ENCODE measurements around the gene TPST2.

TPST2 gene

DNA sequence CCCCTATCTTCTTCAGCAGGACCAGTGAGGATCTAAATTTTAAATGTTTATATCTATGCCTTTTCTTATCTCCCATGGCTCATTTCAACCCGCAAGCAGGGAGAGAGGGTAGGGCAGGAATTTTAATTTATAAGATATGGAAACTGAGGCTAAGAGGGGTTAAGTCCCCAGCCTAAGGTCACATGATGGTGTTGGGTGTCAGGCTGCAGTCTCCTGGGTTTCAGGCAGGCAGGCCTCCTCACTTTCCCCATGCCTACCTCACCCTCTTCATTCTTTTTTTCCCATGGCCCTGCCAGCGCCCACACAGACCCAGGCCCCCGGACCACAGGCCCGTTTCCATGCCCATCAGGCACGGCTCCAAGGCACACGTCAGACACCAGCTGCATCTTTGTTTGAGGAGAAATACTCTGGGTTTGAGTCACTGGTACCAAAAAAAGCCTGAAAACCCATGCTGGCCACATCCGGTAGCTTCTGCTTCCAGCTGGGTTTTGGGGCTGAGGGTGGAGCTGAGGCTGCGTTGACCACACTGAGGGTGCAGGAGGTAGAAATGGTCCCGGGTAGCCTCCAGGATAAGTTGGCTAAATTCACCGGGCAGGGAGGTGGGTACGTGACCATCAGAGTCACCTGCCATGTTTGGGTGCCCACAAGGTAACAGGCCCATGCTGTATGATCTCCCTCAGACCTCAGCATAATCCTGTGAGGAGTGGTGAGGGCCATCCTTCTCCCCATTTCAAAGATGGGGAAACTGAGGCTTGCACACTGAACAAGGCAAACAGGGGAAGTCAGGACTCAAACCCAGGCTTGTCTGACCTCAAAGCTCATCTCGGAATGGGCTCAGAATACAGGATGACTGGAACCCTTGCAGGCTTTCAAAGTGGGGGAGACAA, 20.4 kb upstream of the TPST2 start:
- DNase-seq, result peak; percentile 17 to 44

DNA sequence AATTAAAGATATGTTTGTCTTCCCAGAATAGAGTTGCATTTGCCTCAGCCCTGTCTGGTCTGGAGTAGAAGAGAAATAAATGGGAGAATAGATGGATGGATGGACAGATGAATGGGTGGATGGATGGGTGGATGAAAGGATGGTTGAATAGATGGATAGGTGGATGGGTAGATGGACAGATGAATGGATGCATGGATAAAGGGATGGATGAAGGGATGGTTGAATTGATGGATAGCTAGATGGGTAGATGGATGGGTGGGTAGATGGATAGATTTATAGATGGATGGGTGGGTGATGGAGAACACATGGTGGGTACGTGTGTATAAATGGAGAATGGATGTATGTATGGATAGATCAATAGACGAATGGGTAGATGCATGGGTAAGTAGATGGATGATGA, 19.4 kb upstream of the TPST2 start:
- DNase-seq, result no peak

DNA sequence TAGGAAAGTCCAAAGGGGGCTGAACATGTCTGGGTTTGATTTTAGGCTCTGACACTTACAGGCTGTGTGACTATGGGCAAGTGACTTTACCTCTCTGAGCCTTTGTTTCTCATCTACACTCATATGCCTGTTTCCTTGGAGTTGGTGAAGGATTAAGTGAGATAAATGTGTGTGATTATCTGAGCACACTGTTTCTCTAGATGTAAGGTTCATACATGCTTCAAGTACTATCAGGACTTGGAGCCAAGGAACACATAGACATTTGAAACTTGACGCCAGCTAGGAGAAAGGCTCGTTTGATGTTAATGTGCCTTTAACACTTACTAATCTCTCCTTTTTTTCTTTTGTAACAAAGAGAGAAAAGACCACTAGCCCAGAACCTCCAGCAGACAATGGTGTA, 18.2 kb upstream of the TPST2 start:
- DNase-seq, result no peak

DNA sequence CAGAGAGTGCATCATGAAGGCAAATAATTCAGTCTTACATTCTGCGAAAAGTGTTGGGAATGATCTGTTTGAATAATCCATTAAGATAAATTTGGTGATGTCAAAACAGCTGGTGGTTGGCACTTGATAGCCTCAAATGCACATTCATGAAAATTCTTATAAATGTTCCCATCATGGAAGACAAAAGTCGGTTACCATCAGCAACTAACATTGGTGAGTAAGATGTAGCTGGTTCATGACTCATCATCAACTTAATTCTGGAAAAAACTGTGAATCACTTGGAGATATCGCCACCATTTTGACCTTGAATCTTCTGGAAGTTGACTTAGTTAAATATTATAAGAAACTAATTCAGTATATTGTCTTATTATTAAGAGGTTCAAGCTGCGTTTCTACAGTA, 16.7 kb upstream of the TPST2 start:
- no peak for DNase-seq

DNA sequence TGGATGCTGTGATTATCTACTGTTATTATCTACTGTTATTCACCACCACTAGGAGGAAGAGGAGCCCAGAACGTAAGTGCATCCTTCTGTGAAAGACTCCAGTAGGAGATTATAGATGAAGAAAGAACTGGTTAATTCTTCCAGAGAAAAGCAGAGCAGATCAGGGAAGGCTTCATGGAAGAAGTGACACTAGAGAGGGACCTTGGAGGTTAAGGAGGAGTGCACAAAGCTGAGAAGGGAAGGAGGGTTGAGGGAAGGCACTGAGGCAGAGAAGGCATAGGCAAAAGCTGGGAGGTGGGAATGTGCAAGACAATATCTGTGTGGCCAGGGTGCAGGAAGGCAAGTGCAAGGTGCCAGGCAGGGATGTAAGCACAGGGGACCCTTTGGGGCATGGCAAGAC, 14.4 kb upstream of the TPST2 start:
- DNase-seq, result no peak

DNA sequence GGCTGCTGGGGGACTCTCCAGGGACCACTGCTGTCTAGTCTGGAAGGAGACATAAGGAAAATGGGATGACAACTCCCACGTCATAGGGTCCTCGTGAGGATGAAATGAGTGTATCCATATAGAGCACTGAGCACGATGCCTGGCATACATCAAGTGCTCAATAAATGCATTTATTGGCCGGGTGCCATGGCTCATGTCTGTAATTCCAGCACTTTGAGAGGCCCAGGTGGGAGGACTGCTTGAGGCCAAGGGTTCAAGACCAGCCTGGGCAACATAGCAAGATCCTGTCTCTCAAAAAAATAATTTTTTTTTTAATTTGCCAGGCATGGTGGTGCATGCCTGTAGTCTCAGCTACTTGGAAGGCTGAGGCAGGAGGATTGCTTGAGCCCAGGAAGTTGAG, 12.2 kb upstream of the TPST2 start:
- no peak for DNase-seq

DNA sequence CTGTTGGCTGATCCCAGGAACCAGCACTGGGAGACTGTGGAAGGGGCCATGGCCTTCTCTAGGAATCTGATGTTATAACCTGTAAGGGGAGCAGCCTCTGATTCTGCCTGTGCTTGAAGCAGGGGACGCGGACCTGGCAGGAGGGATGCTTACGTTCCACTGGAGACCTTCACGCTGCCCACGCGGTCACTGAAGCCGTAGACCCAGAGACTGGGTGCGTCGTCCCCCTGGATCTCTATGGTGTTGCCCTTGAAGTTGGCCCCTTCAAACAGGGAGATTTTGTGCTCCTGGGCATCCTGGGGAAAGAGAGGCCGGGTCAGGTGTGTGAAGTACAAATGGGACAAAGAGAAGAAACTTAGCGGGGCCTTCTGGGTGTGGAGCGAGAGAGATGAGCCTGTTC, 11.8 kb upstream of the TPST2 start:
- no peak for DNase-seq

DNA sequence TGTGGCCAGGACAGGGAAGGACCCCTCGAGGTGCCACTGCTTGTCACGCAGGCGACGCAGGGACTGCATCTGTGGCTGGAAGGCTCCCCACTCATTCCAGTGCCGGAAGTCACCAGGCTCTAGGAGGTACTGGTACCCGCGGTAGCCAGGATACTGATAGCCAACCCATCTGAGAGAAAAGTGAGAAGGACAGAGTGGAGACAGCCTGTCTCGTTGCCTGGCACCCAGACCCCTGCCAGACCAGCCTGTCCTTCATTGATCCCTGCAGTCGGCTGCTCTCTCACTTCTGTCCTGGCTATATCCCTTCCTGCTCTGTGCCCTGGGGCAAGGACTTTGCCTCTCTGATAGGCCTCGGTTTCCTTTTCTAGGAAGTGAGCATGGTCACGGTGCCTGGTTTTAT, 9.6 kb upstream of the TPST2 start:
- no peak for DNase-seq

DNA sequence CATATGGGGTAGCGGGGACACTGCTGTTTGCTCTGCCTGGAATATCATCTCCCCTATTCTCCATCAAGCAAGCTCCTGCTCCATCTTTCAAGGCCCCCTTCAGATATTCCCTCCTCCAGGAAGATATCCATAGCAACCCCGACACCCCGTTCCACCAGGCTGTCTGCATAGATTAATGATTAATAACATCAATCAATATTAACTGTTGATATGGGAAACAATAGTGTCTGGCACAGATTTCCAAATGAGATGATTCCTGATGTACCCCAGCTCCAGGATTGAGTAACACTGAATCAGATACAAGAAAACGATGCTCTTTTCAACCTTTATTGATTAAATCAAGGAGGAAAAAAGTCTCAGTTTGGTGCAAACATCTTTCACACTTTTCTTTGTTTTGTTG, 7.5 kb upstream of the TPST2 start:
- DNase-seq, result no peak

DNA sequence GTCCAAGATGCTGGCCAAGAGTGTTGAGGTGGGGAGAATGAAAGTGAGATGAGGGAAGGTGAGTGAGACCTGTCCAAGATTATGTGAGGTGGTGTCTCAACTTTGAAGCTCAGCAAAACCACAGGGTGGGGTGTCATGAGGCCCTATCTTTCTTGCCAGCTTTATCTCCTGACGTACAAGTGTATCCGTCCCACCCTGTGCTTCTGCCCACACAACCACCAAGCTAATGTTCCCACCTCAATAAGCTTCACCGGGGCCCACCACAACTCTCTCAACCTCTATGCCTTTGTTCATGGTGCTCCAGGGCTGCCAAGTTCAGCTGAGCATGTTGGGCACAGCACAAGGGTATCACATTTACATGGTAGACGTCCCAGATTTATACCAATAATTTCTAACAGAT, 7.1 kb upstream of the TPST2 start:
- peak; percentile 38 to 48 for DNase-seq

DNA sequence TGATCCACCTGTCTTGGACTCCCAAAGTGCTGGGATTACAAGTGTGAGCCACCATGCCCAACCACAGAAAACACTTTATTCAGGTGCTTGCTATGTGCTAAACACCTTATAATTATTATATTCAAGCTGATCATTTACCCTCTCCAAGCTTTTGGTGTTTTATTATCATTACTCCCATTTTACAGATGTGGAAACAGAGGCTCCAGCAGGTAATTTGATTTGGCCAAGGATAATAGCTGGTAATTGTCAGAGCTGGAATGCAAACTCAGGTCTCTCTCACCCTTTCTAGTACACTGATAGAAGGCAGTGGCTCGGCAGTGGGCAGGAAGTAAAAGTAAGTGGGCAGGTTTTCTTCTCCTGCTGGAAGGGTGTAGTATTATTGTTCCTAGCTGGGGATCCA, 3.8 kb upstream of the TPST2 start:
- DNase-seq, result no peak

DNA sequence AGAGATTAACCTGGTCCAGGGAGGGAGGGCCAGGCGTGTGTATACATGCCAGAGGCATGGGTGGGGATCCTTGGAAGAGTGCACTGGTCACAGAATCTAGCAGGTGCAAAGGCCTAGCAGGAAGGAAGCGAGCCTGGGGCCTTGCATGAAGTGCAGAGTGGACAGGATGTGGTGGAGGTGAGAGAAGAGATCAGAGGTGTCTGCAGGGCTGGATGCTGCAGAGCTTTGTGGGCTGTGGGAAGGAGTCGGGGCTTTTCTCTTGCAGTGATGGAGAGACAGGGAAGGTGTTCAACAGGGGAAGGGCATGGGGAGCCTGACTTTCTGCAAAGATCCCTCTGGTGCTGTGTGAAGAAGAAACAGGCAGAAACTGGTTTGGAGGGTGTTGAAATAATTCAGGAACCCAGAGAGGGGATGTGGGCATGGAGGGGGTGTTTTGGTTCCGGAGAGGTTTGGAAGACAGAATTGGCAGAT, 2.5 kb upstream of the TPST2 start:
- peak; percentile 59 to 66 for DNase-seq

DNA sequence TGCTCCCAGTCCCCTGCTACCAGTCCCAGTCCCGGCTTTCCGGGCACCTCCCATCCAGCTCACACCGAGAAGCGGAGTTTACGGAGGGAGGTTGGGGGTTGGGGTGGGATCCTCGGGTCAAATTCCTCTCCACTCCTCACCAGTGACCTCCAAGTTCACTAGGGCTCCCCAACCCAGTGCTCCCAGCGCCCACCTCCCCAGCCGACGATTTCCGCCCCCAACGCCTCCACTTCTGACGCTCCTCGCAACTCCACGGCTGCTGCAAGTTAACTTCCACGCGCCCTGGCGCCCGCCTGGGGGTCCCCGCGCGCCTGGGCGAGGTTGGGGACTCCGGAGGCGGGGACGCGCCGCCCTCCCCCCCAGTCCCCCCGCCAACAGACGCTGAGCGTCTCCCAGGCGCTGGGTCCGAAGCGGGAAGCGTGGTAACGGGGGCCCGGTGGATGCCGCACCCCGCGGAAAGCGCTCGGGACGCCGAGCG, 526 bp downstream of the TPST2 start:
- DNase-seq, result no peak

DNA sequence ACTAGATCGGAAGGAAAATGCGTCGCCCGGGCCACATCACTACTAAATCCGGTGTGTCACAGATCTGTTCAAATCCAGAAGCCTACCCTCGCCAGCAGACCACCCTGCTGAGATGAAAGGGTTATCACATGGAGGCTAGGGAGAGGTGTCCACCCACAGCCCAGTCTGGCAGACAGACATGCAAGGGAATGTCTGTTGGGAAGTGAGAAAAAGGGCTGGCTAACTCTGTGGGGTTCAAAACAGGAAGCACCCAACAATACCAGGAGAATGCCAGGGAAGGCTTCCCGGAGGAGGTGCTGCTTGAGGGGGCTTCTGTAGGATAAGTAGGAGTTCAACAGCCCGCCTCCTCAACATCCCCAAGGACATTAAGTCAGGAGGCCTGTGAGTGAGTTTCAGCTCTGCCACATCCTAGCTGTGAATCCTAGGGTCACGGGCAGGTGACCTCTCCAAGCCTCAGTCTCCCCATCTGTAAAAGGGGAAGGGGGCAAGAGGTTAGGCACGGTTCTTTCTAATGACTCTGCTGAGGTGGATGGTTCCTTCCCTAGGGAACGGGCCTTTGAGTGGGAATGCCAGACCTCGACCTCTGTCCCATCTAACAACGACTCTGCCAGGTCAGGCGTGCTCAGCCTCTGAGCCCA, 1.1 kb downstream of the TPST2 start:
- DNase-seq, result no peak

DNA sequence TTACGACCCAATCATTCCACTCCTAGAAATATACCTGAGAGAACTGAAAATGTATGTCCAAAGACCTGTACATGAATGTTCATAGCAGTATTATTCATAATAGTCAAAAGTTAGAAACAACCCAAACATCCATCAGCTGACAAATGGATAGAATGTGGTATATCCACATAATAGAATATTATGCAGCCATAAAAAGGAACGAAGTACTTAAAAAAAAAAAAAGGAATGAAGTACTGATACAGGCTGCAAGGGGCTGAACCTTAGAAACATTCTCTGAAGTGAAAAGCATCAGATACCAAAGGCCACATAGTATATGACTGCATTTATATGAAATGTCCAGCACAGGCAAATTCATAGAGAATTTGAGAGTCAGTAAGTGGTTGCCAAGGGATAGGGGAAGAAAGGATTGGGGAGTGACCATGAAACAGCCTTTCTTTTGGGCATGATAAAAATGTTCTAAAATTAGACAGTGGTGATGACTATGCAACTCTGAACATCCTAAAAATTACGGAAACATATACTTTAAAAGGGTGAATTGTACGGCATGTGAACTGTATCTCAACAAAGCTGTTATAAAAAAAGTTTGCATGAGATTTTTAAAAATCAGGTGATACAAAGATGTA, 1.8 kb downstream of the TPST2 start:
- no peak for DNase-seq

DNA sequence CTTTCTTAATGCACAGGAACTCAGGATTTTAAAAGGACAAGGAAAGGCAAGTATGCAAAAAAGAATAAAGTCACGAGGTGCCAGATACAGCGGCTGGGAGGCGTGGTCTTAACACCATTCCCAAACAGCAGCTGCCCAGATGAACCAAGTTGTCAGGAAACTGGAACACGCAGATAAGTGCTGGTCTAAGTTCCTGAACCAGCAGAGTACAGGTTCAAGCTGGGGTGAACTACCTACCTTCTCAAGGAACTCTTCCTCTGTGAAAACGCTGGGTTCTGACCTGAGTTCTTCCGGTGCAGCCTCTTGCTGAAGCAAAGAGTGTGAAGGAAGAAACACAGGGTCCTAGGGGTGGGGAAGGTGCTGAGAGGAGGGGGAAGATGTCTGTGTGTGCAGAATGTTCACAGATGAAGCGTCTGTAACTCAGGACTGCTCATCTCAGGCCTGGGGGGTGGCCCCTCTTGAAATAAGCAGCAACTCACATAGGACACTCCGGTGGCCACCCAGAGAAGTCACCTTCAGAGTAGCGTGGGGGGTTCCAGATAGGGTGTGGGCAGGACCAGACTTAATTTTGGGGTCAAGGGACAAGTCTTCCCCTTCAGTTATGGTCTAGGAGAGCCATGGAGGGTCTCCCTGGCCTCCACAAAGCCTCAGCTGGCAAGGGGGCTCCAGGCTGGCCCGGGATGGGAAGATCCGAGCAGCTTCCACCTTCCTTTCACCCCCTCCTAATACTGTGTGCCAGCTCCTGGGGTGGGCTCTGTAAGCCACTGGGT, 3.2 kb downstream of the TPST2 start:
- DNase-seq, result no peak

DNA sequence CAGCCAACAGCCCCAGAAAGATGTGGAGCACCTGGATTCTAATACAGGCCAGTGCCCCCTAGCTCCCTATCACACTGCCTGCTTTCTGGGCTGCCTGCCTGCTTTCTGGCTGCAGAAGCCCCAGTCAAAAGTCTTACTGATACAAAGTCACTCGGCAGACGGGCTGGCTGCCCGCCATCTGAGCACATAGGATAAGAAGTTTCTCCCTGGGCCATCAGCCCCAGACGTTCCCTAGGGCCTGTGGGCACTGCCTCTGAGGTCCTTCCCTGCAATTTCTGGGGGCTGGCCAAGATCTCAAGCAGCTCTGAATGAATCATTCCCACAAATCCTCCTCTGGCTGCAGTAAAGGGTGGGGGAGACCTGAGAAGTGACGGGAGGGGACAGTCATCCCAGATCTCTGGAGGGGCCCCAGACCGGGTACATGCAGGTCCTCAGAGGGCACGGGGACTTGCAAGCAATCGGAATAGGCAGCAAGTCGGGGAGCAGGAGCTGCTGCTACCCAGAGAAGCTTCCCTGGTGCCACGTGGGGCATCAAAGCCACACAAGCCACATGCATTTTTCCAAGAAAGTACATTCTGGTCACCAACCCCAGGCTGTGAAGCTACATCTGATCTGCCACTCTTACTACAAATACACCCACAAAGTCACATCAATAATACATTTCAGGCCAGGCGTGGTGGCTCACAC, 4.7 kb downstream of the TPST2 start:
- DNase-seq, result no peak

DNA sequence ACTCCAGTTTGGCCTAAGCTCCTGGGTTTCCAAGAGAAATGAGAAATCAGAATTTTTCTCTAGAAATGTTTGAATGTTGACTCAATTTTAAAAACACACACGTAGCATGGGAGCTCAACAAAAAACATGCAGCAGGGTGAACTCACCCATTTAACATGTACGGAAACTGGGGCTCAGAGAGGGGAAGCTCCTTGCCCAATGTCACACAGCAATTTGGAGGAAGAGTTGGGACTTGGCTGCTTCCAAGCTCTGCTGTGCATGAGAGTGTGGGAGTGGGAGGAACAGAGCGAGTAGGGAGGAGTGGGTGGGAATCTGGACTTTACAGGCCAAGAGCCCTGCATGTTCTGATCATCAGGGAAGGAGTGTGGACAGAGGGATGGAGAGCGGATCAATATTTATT, 5.9 kb downstream of the TPST2 start:
- DNase-seq, result no peak

DNA sequence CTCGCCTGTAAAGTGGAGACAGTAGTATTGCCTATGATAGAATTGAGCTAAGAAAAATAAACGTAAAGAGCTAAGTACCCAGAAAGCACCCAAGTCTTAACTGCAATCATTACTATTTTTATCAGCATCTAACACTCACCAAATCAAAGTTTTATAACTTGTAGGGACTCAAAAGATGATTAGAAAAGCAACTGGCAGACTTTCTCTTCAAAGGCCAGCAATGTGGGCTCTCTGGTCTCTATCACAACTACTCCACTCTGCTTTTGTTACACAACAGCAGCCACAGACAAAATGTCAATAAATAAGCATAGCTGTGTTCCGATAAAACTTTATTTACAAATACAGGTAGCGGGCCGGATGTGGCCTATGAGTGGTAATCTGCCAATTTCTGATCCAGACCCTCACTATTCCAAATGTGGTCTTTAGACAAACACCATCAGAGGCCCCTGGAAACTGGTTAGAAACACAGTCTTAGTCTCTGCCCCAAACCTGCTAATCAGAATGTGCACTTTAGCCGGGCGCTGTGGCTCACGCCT, 8.2 kb downstream of the TPST2 start:
- DNase-seq, result no peak

DNA sequence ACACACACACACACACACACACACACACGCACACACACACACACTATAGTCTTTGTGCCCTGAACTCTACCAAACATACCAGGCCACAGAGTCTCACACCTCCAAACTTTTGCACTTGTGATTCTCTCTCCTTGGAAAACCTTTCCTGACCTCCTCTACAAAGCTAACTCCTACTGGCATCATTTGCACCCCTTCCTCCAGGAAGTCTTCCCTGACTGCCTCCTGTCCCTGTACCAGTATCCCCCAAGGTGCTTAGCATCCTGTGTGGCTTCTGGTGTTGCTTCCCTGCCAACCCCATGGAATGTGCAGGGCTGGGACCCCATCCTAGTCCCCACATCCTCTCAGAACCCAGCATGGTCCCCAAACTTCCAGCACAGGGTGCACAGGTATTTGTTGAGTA, 8.9 kb downstream of the TPST2 start:
- DNase-seq, result no peak

DNA sequence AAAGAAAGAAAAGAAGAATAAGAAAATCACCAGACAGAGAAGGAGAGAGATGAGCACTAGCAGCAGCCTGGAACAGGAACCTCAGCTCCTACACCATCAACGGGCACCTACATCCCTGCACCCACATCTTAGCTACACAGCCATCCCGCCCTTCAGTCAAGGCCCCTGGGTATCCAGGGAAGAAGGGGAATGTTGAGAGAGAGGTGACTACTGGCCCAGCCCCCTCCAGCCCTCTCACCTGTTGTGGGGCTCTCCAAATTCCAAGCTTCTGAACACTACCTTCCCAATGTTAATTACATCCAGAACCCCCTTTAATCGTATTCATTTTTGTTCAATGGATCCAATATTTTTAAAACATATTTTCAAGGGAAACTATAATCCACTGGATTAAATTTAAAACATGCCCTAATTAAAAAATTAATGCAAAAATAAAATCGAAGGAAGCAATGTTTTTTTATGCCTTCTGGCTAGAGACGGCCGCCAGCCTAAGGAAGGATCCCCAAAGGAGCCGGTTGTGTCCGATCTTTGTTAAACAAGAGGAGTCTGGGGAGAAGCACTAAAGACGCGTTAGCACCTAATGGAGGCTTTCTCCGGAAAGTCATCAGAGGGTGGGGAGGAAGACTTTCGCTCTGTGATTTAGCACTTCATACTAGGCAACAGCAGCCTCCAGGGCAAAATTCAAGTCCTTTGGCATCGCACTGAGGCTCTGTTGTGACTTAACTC, 9.5 kb downstream of the TPST2 start:
- no peak for DNase-seq
